NOMO-1 treated with dmso at 0.1 percent for 144 hours (cell line): ENCODE measurements around the gene SIPA1L3.

Experiments
- DNase-seq: peaks from one replicate; lab custom pipeline; 2025; ENCODE audit not compliant: unreplicated experiment; lab: John Stamatoyannopoulos, UW

SIPA1L3 gene

GRCh38 chr19:38035515-38036495 lies 128.8 kb downstream of the SIPA1L3 start:
- DNase-seq, result no peak

GRCh38 chr19:38036707-38037611 lies 130.0 kb downstream of the SIPA1L3 start:
- DNase-seq, result no peak

GRCh38 chr19:38039966-38040365 lies 133.0 kb downstream of the SIPA1L3 start:
- no peak for DNase-seq

- no peak for DNase-seq
These were observed 135.1 kb downstream of the SIPA1L3 start for GRCh38 chr19:38042132-38042531.

- DNase-seq, result no peak
These were observed 136.7 kb downstream of the SIPA1L3 start for GRCh38 chr19:38043649-38044144.

- DNase-seq, result no peak
These were observed 137.5 kb downstream of the SIPA1L3 start for GRCh38 chr19:38044267-38045111.

GRCh38 chr19:38045554-38046253 lies 138.7 kb downstream of the SIPA1L3 start:
- DNase-seq, result no peak

GRCh38 chr19:38046254-38047048 lies 139.4 kb downstream of the SIPA1L3 start:
- no peak for DNase-seq

- no peak for DNase-seq
These were observed 140.0 kb downstream of the SIPA1L3 start for GRCh38 chr19:38047049-38047438.

- no peak for DNase-seq
These were observed 140.6 kb downstream of the SIPA1L3 start for GRCh38 chr19:38047641-38048040.

- peak; percentile 67 for DNase-seq
These were observed 142.2 kb downstream of the SIPA1L3 start for GRCh38 chr19:38049105-38049649.

GRCh38 chr19:38055010-38055409 lies 148.0 kb downstream of the SIPA1L3 start:
- DNase-seq, result no peak

- no peak for DNase-seq
These were observed 148.9 kb downstream of the SIPA1L3 start for GRCh38 chr19:38055655-38056521.

- DNase-seq, result no peak
These were observed 149.6 kb downstream of the SIPA1L3 start for GRCh38 chr19:38056646-38057045.

GRCh38 chr19:38057959-38058690 lies 151.1 kb downstream of the SIPA1L3 start:
- DNase-seq, result no peak

- peak; percentile 3 for DNase-seq
These were observed 152.9 kb downstream of the SIPA1L3 start for GRCh38 chr19:38059897-38060296.

- DNase-seq, result no peak
These were observed 153.3 kb downstream of the SIPA1L3 start for GRCh38 chr19:38060331-38060730.
